ENCODE measurements around the gene ATP2B2. TPM values are rescaled to one million over a fixed set of nuclear protein-coding genes. Genes with fewer than 3 reads are reported as not detected.

Gene ATP2B2
- total RNA-seq, 1 experiment from 2014 or later, result not detected

- Histone ChIP-seq H3K27me3 (replicated peaks; ENCODE audit: control insufficient read depth, insufficient read depth, low read length) (0 out of 2 replicates have a peak, but pooled peaks cover 1% of the 10 kb centered on the region), H3K4me3 (ENCODE audit: low read depth, low read length) (no peak overlapping the region), H3K36me3 (ENCODE audit: control insufficient read depth, insufficient read depth, low read length) (no peaks in the 10 kb centered on the region), H3K9me3 (no peaks in the 10 kb centered on the region), H3K4me1 (0 out of 2 replicates have a peak, but pooled peaks cover 3% of the 10 kb centered on the region)
- POLR2A ChIA-PET, result no interaction called here
- intact Hi-C loops (cut with micrococcal nuclease; ENCODE audit: unreplicated experiment), result loop anchor here (5.0 kb wide), 1 partner anchor 397 kb away; no protein-coding TSS in a partner anchor
- Mint-ChIP-seq H3K9me3 (ENCODE audit: unreplicated experiment) (no peaks in the 10 kb centered on the region), H3K27ac (ENCODE audit: unreplicated experiment) (no peak overlapping the region), H3K36me3 (ENCODE audit: insufficient read depth, unreplicated experiment) (no peaks in the 10 kb centered on the region), H3K4me1 (ENCODE audit: low read depth, unreplicated experiment) (peaks cover 7% of the 10 kb centered on the region), H3K4me3 (ENCODE audit: unreplicated experiment) (no peak overlapping the region), H3K27me3 (ENCODE audit: insufficient read depth, unreplicated experiment) (peaks cover 9% of the 10 kb centered on the region)
- CTCF ChIA-PET, result no interaction called here
- TF ChIP-seq, protein P1, sequence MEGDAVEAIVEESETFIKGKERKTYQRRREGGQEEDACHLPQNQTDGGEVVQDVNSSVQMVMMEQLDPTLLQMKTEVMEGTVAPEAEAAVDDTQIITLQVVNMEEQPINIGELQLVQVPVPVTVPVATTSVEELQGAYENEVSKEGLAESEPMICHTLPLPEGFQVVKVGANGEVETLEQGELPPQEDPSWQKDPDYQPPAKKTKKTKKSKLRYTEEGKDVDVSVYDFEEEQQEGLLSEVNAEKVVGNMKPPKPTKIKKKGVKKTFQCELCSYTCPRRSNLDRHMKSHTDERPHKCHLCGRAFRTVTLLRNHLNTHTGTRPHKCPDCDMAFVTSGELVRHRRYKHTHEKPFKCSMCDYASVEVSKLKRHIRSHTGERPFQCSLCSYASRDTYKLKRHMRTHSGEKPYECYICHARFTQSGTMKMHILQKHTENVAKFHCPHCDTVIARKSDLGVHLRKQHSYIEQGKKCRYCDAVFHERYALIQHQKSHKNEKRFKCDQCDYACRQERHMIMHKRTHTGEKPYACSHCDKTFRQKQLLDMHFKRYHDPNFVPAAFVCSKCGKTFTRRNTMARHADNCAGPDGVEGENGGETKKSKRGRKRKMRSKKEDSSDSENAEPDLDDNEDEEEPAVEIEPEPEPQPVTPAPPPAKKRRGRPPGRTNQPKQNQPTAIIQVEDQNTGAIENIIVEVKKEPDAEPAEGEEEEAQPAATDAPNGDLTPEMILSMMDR (IDR thresholded peaks at IDR 0.05; ENCODE audit: insufficient read depth in 1 of 2, low read depth in 1 of 2, low read length in 1 of 2, severe bottlenecking in 1 of 2, unreplicated experiment in 1 of 2), result no peak
- BruUV-seq (replicated peaks), result no TSS peak
- DNase-seq, result no peak
Measured at GRCh38 chr3:10340476-10340875, 164.9 kb downstream of the ATP2B2 start.

- TF ChIP-seq, protein P1 (IDR thresholded peaks at IDR 0.05; ENCODE audit: insufficient read depth in 1 of 2, low read depth in 1 of 2, low read length in 1 of 2, severe bottlenecking in 1 of 2, unreplicated experiment in 1 of 2), result no peak
- Histone ChIP-seq H3K36me3 (ENCODE audit: control insufficient read depth, insufficient read depth, low read length) (no peaks in the 10 kb centered on the region), H3K4me1 (0 out of 2 replicates have a peak, but pooled peaks cover 3% of the 10 kb centered on the region), H3K4me3 (ENCODE audit: low read depth, low read length) (no peak overlapping the region), H3K27me3 (replicated peaks; ENCODE audit: control insufficient read depth, insufficient read depth, low read length) (0 out of 2 replicates have a peak, but pooled peaks cover 1% of the 10 kb centered on the region), H3K9me3 (no peaks in the 10 kb centered on the region)
- CTCF ChIA-PET, result no interaction called here
- intact Hi-C loops (cut with micrococcal nuclease; ENCODE audit: unreplicated experiment), result loop anchor here (5.0 kb wide), 1 partner anchor 397 kb away; no protein-coding TSS in a partner anchor
- DNase-seq, result no peak
- no TSS peak for BruUV-seq (replicated peaks)
- H3K4me1 Mint-ChIP-seq (ENCODE audit: low read depth, unreplicated experiment), result peaks cover 7% of the 10 kb centered on the region
- H3K27me3 Mint-ChIP-seq (ENCODE audit: insufficient read depth, unreplicated experiment), result peaks cover 9% of the 10 kb centered on the region
- no peak overlapping the region for H3K27ac Mint-ChIP-seq (ENCODE audit: unreplicated experiment)
- no peak overlapping the region for H3K4me3 Mint-ChIP-seq (ENCODE audit: unreplicated experiment)
- no peaks in the 10 kb centered on the region for H3K36me3 Mint-ChIP-seq (ENCODE audit: insufficient read depth, unreplicated experiment)
- H3K9me3 Mint-ChIP-seq (ENCODE audit: unreplicated experiment), result no peaks in the 10 kb centered on the region
- POLR2A ChIA-PET, result no interaction called here
Measured at GRCh38 chr3:10340046-10340445, 165.3 kb downstream of the ATP2B2 start.

GRCh38 chr3:10339376-10339955 is 165.9 kb downstream of the ATP2B2 start:
- ChIA-PET POLR2A (no interaction called here), CTCF (interaction anchor here (0.6 kb wide), 1 partner anchor 50 kb away, joined by 4 read pairs; no protein-coding TSS in a partner anchor)
- H3K4me1 ChIP-seq, result 0 out of 2 replicates have a peak, but pooled peaks cover 3% of the 10 kb centered on the region
- H3K36me3 ChIP-seq (ENCODE audit: control insufficient read depth, insufficient read depth, low read length), result no peaks in the 10 kb centered on the region
- Mint-ChIP-seq H3K27ac (ENCODE audit: unreplicated experiment) (no peak overlapping the region), H3K36me3 (ENCODE audit: insufficient read depth, unreplicated experiment) (no peaks in the 10 kb centered on the region), H3K27me3 (ENCODE audit: insufficient read depth, unreplicated experiment) (peaks cover 13% of the 10 kb centered on the region), H3K4me1 (ENCODE audit: low read depth, unreplicated experiment) (peaks cover 7% of the 10 kb centered on the region), H3K4me3 (ENCODE audit: unreplicated experiment) (no peak overlapping the region), H3K9me3 (ENCODE audit: unreplicated experiment) (no peaks in the 10 kb centered on the region)
- no TSS peak for BruUV-seq (replicated peaks)
- H3K9me3 ChIP-seq, result no peaks in the 10 kb centered on the region
- TF ChIP-seq, protein P1 (IDR thresholded peaks at IDR 0.05; ENCODE audit: insufficient read depth in 1 of 2, low read depth in 1 of 2, low read length in 1 of 2, severe bottlenecking in 1 of 2, unreplicated experiment in 1 of 2), result no peak
- intact Hi-C loops (cut with micrococcal nuclease; ENCODE audit: unreplicated experiment), result no loop called here
- no peak for DNase-seq
- no peak overlapping the region for H3K4me3 ChIP-seq (ENCODE audit: low read depth, low read length)
- H3K27me3 ChIP-seq (replicated peaks; ENCODE audit: control insufficient read depth, insufficient read depth, low read length), result 0 out of 2 replicates have a peak, but pooled peaks cover 1% of the 10 kb centered on the region
